GM12878 (cell line): Measurements from ENCODE around the gene SHB.
A peak's percentile ranks its signal among the peaks of the same experiment; 100 is the strongest.

Source experiments
- ATF7 ChIP-seq: fragments of 450-650 bp; IDR thresholded peaks from 2 replicates; pipeline ENCODE4 v1.6.1; 2016; ENCODE audit warnings: low read depth, mild to moderate bottlenecking
- BACH1 ChIP-seq: fragments of 450-650 bp; IDR thresholded peaks from 2 replicates; pipeline ENCODE4 v1.6.1; 2017; ENCODE audit warnings: mild to moderate bottlenecking, borderline replicate concordance
- FOS ChIP-seq: IDR thresholded peaks from 3 replicates; pipeline ENCODE4 v1.6.1; 2011; ENCODE audit warnings: borderline replicate concordance; ENCODE audit not compliant: insufficient read length; ENCODE audit errors: extremely low read depth
- HDAC6 ChIP-seq: fragments of 200-600 bp; sonication (generic); IDR thresholded peaks from one replicate; pipeline ENCODE4 v1.8.0; 2017; ENCODE audit warnings: antibody characterized with exemption; ENCODE audit not compliant: unreplicated experiment
- POLR2A ChIP-seq: IDR thresholded peaks from 2 replicates; pipeline ENCODE4 v1.6.1; 2011; ENCODE audit warnings: low read depth, mild to moderate bottlenecking, low read length
- POLR2AphosphoS5 ChIP-seq: IDR thresholded peaks from 2 replicates; pipeline ENCODE4 v1.6.1; 2011; ENCODE audit warnings: mild to moderate bottlenecking, low read length, inconsistent platforms
- RCOR1 ChIP-seq: conservative IDR thresholded peaks from 2 replicates; pipeline ENCODE4 v1.6.1; 2012; ENCODE audit warnings: low read depth, low read length, improper control_type of control experiment
- SIX5 ChIP-seq: IDR thresholded peaks from 2 replicates; pipeline ENCODE4 v1.6.1; 2011; ENCODE audit warnings: mild to moderate bottlenecking, low read depth, low read length, moderate library complexity; ENCODE audit not compliant: severe bottlenecking
- TF ChIP-seq, protein P1 (sequence below): IDR thresholded peaks from 2 replicates; pipeline ENCODE4 v1.6.1; 2011; ENCODE audit warnings: low read depth, low read length, improper control_type of control experiment, borderline replicate concordance

DNA sequence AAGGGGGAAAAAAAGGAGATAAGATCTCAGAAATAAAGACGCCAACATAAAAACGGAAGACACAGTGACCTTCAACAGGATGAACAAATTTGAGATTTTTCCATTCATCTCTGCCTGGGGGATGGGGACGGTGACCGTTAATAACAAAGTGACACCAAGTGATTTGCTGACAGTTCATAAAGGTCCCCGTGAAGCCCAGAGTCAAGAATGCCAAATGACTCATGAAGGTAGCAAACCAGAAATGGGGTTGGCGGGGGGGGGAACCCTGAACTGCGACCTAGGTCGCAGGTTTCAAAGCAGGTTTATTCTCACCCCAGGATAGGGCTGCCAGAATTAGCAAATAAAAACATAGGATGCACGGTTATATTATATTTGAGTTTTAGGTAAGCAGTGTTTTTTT lies 21.1 kb upstream of the SHB start:
- TF ChIP-seq BACH1 (no peak), ATF7 (peak; percentile 34; the same call in 1 of the 2 replicates), POLR2AphosphoS5 (no peak), FOS (no peak), SIX5 (no peak), HDAC6 (no peak), RCOR1 (no peak), POLR2A (no peak)
- TF ChIP-seq, protein P1, sequence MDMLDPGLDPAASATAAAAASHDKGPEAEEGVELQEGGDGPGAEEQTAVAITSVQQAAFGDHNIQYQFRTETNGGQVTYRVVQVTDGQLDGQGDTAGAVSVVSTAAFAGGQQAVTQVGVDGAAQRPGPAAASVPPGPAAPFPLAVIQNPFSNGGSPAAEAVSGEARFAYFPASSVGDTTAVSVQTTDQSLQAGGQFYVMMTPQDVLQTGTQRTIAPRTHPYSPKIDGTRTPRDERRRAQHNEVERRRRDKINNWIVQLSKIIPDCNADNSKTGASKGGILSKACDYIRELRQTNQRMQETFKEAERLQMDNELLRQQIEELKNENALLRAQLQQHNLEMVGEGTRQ, result no peak
